HCT116 (cell line): ENCODE measurements around the gene MXRA7. TPM values are rescaled to one million over a fixed set of nuclear protein-coding genes. Genes with fewer than 3 reads are reported as not detected.

ENCODE experiments used
- ATAC-seq: fragments of 200-7000 bp; cut with Tn5 transposase; 2 replicates; pipeline ENCODE4 v1.9.1; 2020; ENCODE audit warnings: mild to moderate bottlenecking, moderate library complexity
- BruUV-seq: library from RNA; stranded (reverse); fragments of 400-500 nt; replicated peaks from 2 replicates; lab custom pipeline; 2021; lab: Mats Ljungman, UMichigan
- CTCF ChIA-PET: fragments of 300-600 bp; sonication (Branson Sonifier 250); formaldehyde crosslinking; loops from one replicate; lab custom pipeline; 2021; ENCODE audit warnings: antibody characterized with exemption; lab: Charles Lee
- POLR2A ChIA-PET: fragments of 300-600, 350-600 bp; sonication (Branson Sonifier 250); formaldehyde crosslinking; loops from one replicate; lab custom pipeline; 2021; ENCODE audit warnings: antibody characterized with exemption; lab: Charles Lee
- RAD21 ChIA-PET, 2 experiments: fragments of 300-600 bp; sonication (Branson Sonifier 250); formaldehyde crosslinking; loops; one replicate each; lab custom pipeline; 2023; ENCODE audit warnings: low total read pairs in 2 of 2; ENCODE audit not compliant: uncharacterized antibody in 2 of 2, unreplicated experiment in 2 of 2, low non-redundant PET in 1 of 2; lab: Charles Lee
- DNase-seq: peaks from one replicate; pipeline ENCODE4 v3.0.0-alpha.2; 2010; ENCODE audit warnings: low read depth, low spot score
- H2AFZ ChIP-seq: fragments of 200-600 bp; shearing (Covaris generic), sonication (generic); 2 replicates; pipeline ENCODE4 v1.6.1; 2017; ENCODE audit warnings: low read depth, mixed run types, mixed read lengths, antibody characterized with exemption, low read length; ENCODE audit not compliant: poor library complexity, severe bottlenecking
- H3K27ac ChIP-seq: 2 replicates; pipeline ENCODE4 v1.5.1; 2012; ENCODE audit warnings: low read depth, low read length
- H3K27me3 ChIP-seq: fragments of 200-600 bp; sonication (generic); 2 replicates; pipeline ENCODE4 v1.6.1; 2016; ENCODE audit warnings: mixed run types, low read length, mixed read lengths; ENCODE audit not compliant: insufficient read depth
- H3K36me3 ChIP-seq, 2 experiments: fragments of 200-500 bp in 1 of 2; fragments of 200-600 bp in 1 of 2; sonication (Bioruptor generic) in 1 of 2; sonication (generic) in 1 of 2; 2 replicates each; pipeline versions ENCODE4 v1.5.1 to v1.6.1; 2014 to 2016; ENCODE audit warnings: low read length in 2 of 2, inconsistent platforms in 1 of 2, mixed read lengths in 1 of 2, mixed run types in 1 of 2; ENCODE audit not compliant: insufficient read depth in 2 of 2, control insufficient read depth in 1 of 2
- H3K4me1 ChIP-seq, 2 experiments: fragments of 200-600 bp in 1 of 2; sonication (generic) in 1 of 2; 2 replicates each; pipeline versions ENCODE4 v1.5.1 to v1.6.1; 2012 to 2017; ENCODE audit warnings: low read length in 2 of 2, inconsistent platforms in 1 of 2, mild to moderate bottlenecking in 1 of 2, mixed read lengths in 1 of 2, mixed run types in 1 of 2, moderate library complexity in 1 of 2; ENCODE audit not compliant: insufficient read depth in 2 of 2, control insufficient read depth in 1 of 2
- H3K4me2 ChIP-seq: fragments of 200-600 bp; sonication (generic); 2 replicates; pipeline ENCODE4 v1.6.1; 2017; ENCODE audit warnings: mixed run types, low read length, mixed read lengths
- H3K4me3 ChIP-seq, 2 experiments: fragments of 200-600 bp in 1 of 2; sonication (generic) in 1 of 2; replicated peaks in 1 of 2; 2 replicates each; pipeline ENCODE4 v1.5.1; 2011 to 2016; ENCODE audit warnings: low read length in 2 of 2, control low read depth in 1 of 2, low read depth in 1 of 2, mild to moderate bottlenecking in 1 of 2, mixed read lengths in 1 of 2, mixed run types in 1 of 2
- H3K79me2 ChIP-seq: fragments of 200-600 bp; sonication (generic); 2 replicates; pipeline ENCODE4 v1.6.1; 2017; ENCODE audit warnings: mild to moderate bottlenecking, mixed run types, low read length, moderate library complexity, mixed read lengths; ENCODE audit not compliant: insufficient read depth
- H3K9ac ChIP-seq: fragments of 200-600 bp; sonication (generic); 2 replicates; pipeline ENCODE4 v1.6.1; 2016; ENCODE audit warnings: low read length, mixed read lengths
- H3K9me2 ChIP-seq: fragments of 200-600 bp; sonication (generic), shearing (Covaris generic); 2 replicates; pipeline ENCODE4 v1.6.1; 2017; ENCODE audit warnings: mixed run types, mild to moderate bottlenecking, moderate library complexity; ENCODE audit not compliant: insufficient read depth
- H3K9me3 ChIP-seq, 2 experiments: fragments of 200-500 bp in 1 of 2; fragments of 200-600 bp in 1 of 2; sonication (Bioruptor generic) in 1 of 2; sonication (generic) in 1 of 2; 2 replicates each; pipeline ENCODE4 v1.6.1; 2014 to 2017; ENCODE audit warnings: low read length in 2 of 2, mixed read lengths in 2 of 2, inconsistent platforms in 1 of 2, low read depth in 1 of 2, mild to moderate bottlenecking in 1 of 2, mixed run types in 1 of 2, moderate library complexity in 1 of 2; ENCODE audit not compliant: control insufficient read depth in 1 of 2, insufficient read depth in 1 of 2
- H4K20me1 ChIP-seq: fragments of 200-600 bp; sonication (generic), shearing (Covaris generic); 2 replicates; pipeline ENCODE4 v1.6.1; 2017; ENCODE audit warnings: mixed run types, mild to moderate bottlenecking, moderate library complexity; ENCODE audit not compliant: insufficient read depth
- POLR2AphosphoS5 ChIP-seq: IDR thresholded peaks from 2 replicates; pipeline ENCODE4 v1.6.1; 2011; ENCODE audit warnings: mild to moderate bottlenecking, low read depth, low read length, moderate library complexity
- intact Hi-C: fragments of 100-400 bp; cut with micrococcal nuclease; formaldehyde crosslinking; loops from 2 replicates; pipeline ENCODE4 v1.10.0; 2022
- total RNA-seq: library from RNA; stranded (reverse); gene quantifications from one replicate; pipeline ENCODE4 v1.2.1, GENCODE V29; 2021; ENCODE audit not compliant: unreplicated experiment
- TF ChIP-seq, protein P1 (sequence below): IDR thresholded peaks from 2 replicates; pipeline ENCODE4 v1.6.1; 2012
- TF ChIP-seq, protein P2 (sequence below): IDR thresholded peaks from 2 replicates; pipeline ENCODE4 v1.6.1; 2012; ENCODE audit warnings: low read depth

The MXRA7 gene
- total RNA-seq, 1 experiment from 2014 or later = 57.1 TPM

- H3K4me3 ChIP-seq = peak overlapping the region; percentile 71 to 91
- peaks cover 34 to 52% of the 10 kb centered on the region in 2 experiments for H3K36me3 ChIP-seq
- RAD21 ChIA-PET = no interaction called here
- peaks cover 16 to 34% of the 10 kb centered on the region in 2 experiments for H3K4me1 ChIP-seq
- H3K4me2 ChIP-seq = peak overlapping the region; percentile 83
- DNase-seq = no peak
- no peak for ATAC-seq
- H3K9ac ChIP-seq = peak overlapping the region; percentile 97
- no peaks in the 10 kb centered on the region for H3K27me3 ChIP-seq
- intact Hi-C loops = loop anchor here (1.0 kb wide), 1 partner anchor 8 kb away; no protein-coding TSS in a partner anchor
- CTCF ChIA-PET = interaction anchor here (1.6 kb wide), 1 partner anchor 8 kb away, joined by 5 read pairs; no protein-coding TSS in a partner anchor
- H3K27ac ChIP-seq = peak overlapping the region; percentile 92
- no peak overlapping the region for H2AFZ ChIP-seq
- BruUV-seq = no TSS peak
- no peaks in the 10 kb centered on the region for H3K9me2 ChIP-seq
- H3K9me3 ChIP-seq = no peaks in the 10 kb centered on the region
- peaks cover 39% of the 10 kb centered on the region for H4K20me1 ChIP-seq
- TF ChIP-seq POLR2AphosphoS5 = 0 out of 2 replicates have a peak, but pooled peaks have one; percentile 2
- TF ChIP-seq, protein P1, sequence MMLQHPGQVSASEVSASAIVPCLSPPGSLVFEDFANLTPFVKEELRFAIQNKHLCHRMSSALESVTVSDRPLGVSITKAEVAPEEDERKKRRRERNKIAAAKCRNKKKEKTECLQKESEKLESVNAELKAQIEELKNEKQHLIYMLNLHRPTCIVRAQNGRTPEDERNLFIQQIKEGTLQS = no peak
- TF ChIP-seq, protein P2, sequence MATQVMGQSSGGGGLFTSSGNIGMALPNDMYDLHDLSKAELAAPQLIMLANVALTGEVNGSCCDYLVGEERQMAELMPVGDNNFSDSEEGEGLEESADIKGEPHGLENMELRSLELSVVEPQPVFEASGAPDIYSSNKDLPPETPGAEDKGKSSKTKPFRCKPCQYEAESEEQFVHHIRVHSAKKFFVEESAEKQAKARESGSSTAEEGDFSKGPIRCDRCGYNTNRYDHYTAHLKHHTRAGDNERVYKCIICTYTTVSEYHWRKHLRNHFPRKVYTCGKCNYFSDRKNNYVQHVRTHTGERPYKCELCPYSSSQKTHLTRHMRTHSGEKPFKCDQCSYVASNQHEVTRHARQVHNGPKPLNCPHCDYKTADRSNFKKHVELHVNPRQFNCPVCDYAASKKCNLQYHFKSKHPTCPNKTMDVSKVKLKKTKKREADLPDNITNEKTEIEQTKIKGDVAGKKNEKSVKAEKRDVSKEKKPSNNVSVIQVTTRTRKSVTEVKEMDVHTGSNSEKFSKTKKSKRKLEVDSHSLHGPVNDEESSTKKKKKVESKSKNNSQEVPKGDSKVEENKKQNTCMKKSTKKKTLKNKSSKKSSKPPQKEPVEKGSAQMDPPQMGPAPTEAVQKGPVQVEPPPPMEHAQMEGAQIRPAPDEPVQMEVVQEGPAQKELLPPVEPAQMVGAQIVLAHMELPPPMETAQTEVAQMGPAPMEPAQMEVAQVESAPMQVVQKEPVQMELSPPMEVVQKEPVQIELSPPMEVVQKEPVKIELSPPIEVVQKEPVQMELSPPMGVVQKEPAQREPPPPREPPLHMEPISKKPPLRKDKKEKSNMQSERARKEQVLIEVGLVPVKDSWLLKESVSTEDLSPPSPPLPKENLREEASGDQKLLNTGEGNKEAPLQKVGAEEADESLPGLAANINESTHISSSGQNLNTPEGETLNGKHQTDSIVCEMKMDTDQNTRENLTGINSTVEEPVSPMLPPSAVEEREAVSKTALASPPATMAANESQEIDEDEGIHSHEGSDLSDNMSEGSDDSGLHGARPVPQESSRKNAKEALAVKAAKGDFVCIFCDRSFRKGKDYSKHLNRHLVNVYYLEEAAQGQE = no peak
- POLR2A ChIA-PET = interaction anchor here (3.7 kb wide), 1 partner anchor 9 kb away, joined by 27 read pairs; the partner anchor contains the start of genes JMJD6 and METTL23
- H3K79me2 ChIP-seq = peaks cover 61% of the 10 kb centered on the region
Observed at GRCh38 chr17:76735586-76736348, 25.0 kb upstream of the MXRA7 start.
